Uterus (tissue), 4 donors: ENCODE results near the gene ANKRD26. TPM values are rescaled to one million over a fixed set of nuclear protein-coding genes. Genes with fewer than 3 reads are reported as not detected.

Source experiments
- DNase-seq, 2 donors: peaks; one replicate each; pipeline ENCODE4 v3.0.0-alpha.2; 2019 to 2020
- H3K27ac ChIP-seq, 2 donors: fragments of 200-600 bp; sonication (generic); 1 replicate in 1 of 2; 2 replicates in 1 of 2; pipeline ENCODE4 v1.5.1; 2016 to 2018
- H3K27me3 ChIP-seq, 2 donors: fragments of 200-600 bp; sonication (generic); one replicate each; pipeline ENCODE4 v1.5.1; 2018 to 2019; ENCODE audit warnings: control low read depth in 1 of 2
- H3K36me3 ChIP-seq, 2 donors: fragments of 200-600 bp; sonication (generic); one replicate each; pipeline ENCODE4 v1.5.1; 2019; ENCODE audit warnings: control low read depth in 1 of 2
- H3K4me1 ChIP-seq, 2 donors: fragments of 200-600 bp; sonication (generic); one replicate each; pipeline ENCODE4 v1.5.1; 2018 to 2019; ENCODE audit warnings: control low read depth in 1 of 2
- H3K4me3 ChIP-seq, 2 donors: fragments of 200-600 bp; sonication (generic); 1 replicate in 1 of 2; 2 replicates in 1 of 2; pipeline ENCODE4 v1.5.1; 2018 to 2019; ENCODE audit warnings: mild to moderate bottlenecking in 1 of 2
- H3K9me3 ChIP-seq, 2 donors: fragments of 200-600 bp; sonication (generic); one replicate each; pipeline ENCODE4 v1.5.1; 2019; ENCODE audit warnings: control low read depth in 1 of 2
- POLR2A ChIP-seq, 2 donors: fragments of 450-650 bp; IDR thresholded peaks; one replicate each; pipeline ENCODE4 v1.6.1; 2016; ENCODE audit warnings: antibody characterized with exemption in 2 of 2, mild to moderate bottlenecking in 1 of 2, moderate library complexity in 1 of 2
- intact Hi-C: fragments of 100-400 bp; cut with DNase I; formaldehyde crosslinking; loops from one replicate; pipeline ENCODE4 v1.15.1; 2023; ENCODE audit warnings: low total_unique reads
- total RNA-seq, 4 donors: library from RNA; depleted of rRNA in 3 of 4; stranded (reverse); fragments of >200 nt in 3 of 4; gene quantifications; one replicate each; pipeline versions ENCODE4 v1.1.0 to v1.2.4, GENCODE V29; 2014 to 2023
- TF ChIP-seq, protein P1 (sequence below), 4 experiments: fragments of 200-600 bp in 2 of 4; fragments of 450-650 bp in 2 of 4; sonication (generic) in 2 of 4; IDR thresholded peaks; one replicate each; pipeline ENCODE4 v1.5.1; 2016 to 2019; ENCODE audit warnings: antibody characterized with exemption in 4 of 4, mild to moderate bottlenecking in 2 of 4, moderate library complexity in 1 of 4
- donor health status: DM: yes; HTN: yes; CAD: no.

ANKRD26 gene
- total RNA-seq, 4 donors from 2014 or later, result 1.2 to 26.1 (median 10.4) TPM

DNA sequence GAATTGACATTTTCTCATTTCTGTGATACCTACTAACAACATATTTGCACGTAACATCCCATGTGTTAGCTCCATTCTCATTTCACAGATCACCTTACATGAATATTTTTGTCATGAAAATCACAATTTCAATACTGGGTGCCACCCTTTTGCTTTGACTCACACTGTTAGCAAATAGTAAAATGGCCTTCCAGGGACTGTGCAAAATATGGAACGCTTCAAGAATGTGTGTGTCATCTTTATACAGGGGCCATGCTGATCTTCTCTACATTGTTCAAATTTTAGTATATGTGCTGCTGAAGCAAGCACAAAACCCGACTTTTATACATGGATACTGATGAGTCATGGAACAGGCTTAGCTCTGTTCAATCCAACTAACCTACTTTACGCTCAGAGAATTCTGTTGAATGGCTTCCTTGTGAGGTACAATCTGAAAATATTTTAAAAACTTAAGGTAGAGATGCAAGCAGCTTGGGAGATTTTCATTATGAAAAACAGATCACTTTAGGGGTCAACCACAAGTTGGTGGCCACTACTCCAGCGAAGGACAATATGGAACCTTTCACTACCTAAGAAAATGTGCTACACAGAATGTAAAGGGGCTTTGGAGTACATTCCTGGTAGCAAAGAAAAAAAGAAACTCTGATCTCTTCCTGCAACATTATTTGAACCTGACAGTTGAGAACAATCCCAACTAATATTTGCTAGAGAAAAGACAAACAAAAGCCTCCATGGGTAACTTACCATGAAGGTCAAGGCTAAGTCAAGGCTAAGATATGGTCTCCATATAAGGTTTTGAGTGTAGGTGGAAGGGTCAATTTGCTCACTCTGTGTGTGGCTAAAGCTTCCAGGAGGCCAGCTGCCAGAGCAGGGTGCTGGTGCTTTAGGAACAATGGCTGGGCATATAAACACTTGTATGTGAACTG is 11.9 kb downstream of the ANKRD26 start:
- no peak for DNase-seq
- Histone ChIP-seq H3K36me3 (no peaks in the 10 kb centered on the region), H3K4me1 (no peaks in the 10 kb centered on the region), H3K27me3 (no peaks in the 10 kb centered on the region), H3K27ac (no peak overlapping the region), H3K9me3 (no peaks in the 10 kb centered on the region), H3K4me3 (no peak overlapping the region)
- intact Hi-C loops, result no loop called here
- no peak for TF ChIP-seq POLR2A (IDR thresholded peaks at IDR 0.05)
- TF ChIP-seq, protein P1, sequence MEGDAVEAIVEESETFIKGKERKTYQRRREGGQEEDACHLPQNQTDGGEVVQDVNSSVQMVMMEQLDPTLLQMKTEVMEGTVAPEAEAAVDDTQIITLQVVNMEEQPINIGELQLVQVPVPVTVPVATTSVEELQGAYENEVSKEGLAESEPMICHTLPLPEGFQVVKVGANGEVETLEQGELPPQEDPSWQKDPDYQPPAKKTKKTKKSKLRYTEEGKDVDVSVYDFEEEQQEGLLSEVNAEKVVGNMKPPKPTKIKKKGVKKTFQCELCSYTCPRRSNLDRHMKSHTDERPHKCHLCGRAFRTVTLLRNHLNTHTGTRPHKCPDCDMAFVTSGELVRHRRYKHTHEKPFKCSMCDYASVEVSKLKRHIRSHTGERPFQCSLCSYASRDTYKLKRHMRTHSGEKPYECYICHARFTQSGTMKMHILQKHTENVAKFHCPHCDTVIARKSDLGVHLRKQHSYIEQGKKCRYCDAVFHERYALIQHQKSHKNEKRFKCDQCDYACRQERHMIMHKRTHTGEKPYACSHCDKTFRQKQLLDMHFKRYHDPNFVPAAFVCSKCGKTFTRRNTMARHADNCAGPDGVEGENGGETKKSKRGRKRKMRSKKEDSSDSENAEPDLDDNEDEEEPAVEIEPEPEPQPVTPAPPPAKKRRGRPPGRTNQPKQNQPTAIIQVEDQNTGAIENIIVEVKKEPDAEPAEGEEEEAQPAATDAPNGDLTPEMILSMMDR (IDR thresholded peaks at IDR 0.05), result no peak

GRCh38 chr10:27072436-27073114 is 27.7 kb downstream of the ANKRD26 start:
- Histone ChIP-seq H3K27me3 (no peaks in the 10 kb centered on the region), H3K4me3 (no peak overlapping the region), H3K9me3 (peaks cover 0 to 2% of the 10 kb centered on the region in 2 donors), H3K36me3 (peaks cover 0 to 2% of the 10 kb centered on the region in 2 donors), H3K4me1 (no peaks in the 10 kb centered on the region), H3K27ac (no peak overlapping the region)
- TF ChIP-seq POLR2A (IDR thresholded peaks at IDR 0.05), result no peak
- TF ChIP-seq, protein P1 (IDR thresholded peaks at IDR 0.05), result no peak
- DNase-seq, result no peak
- intact Hi-C loops, result no loop called here

- Histone ChIP-seq H3K27me3 (no peaks in the 10 kb centered on the region), H3K36me3 (peaks cover 0 to 2% of the 10 kb centered on the region in 2 donors), H3K4me3 (no peak overlapping the region), H3K27ac (no peak overlapping the region), H3K9me3 (no peaks in the 10 kb centered on the region), H3K4me1 (no peaks in the 10 kb centered on the region)
- no peak for DNase-seq
- TF ChIP-seq, protein P1 (IDR thresholded peaks at IDR 0.05), result no peak
- TF ChIP-seq POLR2A (IDR thresholded peaks at IDR 0.05), result no peak
- intact Hi-C loops, result no loop called here
These were observed 31.9 kb downstream of the ANKRD26 start for GRCh38 chr10:27068217-27068891.

DNA sequence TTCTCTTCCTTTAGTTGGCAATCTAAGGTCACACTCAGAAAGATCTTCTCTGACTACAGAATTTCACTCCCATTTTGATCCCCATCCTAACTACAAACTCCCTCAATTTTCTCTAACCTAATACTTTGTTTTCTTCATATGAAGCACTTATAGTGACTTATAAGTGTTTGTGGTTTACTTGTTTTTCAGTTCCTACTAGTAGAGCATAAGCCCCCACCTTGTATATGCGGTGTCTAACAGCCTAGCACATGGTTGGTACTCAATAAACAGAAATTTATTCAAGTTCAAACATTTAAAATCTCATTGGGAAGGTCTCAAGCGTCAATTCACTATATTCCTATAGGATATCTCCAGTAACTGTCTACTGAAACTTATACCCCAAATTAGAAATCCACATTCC is 35.2 kb downstream of the ANKRD26 start:
- peaks cover 0 to 2% of the 10 kb centered on the region in 2 donors for H3K36me3 ChIP-seq

More for the DNA sequence above, 35.2 kb downstream of the ANKRD26 start:
- no peak for DNase-seq
- Histone ChIP-seq H3K27me3 (no peaks in the 10 kb centered on the region), H3K27ac (no peak overlapping the region), H3K4me3 (no peak overlapping the region), H3K4me1 (no peaks in the 10 kb centered on the region), H3K9me3 (no peaks in the 10 kb centered on the region)
- no peak for TF ChIP-seq POLR2A (IDR thresholded peaks at IDR 0.05)
- TF ChIP-seq, protein P1 (IDR thresholded peaks at IDR 0.05), result no peak
- intact Hi-C loops, result no loop called here
